HG03108 (cell line): ENCODE measurements around the gene CD38.

ENCODE experiments used
- ATAC-seq: cut with Tn5 transposase; IDR thresholded peaks from one replicate; pipeline ENCODE4 v1.9.1; 2021; ENCODE audit warnings: moderate library complexity; ENCODE audit not compliant: unreplicated experiment

The CD38 gene

DNA sequence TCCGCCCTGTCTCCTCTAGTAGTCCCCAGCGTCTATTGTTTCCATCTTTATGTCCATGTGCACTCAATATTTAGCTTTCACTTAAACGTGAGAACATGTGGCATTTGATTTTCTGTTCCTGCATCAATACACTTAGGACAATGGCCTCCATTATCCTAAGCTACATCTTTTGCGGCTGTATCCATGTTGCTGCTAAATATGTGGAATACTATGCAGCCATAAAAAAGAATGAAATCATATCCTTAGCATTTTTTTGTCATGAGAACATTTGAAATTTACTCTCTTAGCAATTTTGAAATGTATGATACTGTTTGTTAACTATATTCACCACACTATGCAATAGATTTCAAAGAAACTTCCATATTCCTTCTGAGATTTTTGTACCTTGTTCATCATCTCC, 19.8 kb upstream of the CD38 start:
- no peak for ATAC-seq

DNA sequence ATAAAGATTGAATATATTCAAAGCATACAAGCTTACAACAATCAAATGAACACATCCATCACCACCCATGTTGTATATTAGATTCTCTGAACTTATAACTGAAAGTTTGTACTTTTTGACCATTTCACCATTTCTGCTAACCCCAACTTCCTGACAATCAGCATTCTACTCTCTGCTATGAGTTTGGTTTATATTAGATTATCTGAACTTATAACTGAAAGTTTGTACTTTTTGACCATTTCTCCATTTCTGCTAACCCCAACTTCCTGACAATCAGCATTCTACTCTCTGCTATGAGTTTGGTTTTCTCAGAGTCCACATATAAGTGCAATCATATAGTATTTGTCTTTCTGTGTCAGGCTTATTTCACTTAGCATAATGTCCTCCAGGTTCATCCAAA, 15.7 kb upstream of the CD38 start:
- peak; percentile 50 for ATAC-seq

GRCh38 chr4:15765391-15765790, 12.7 kb upstream of the CD38 start:
- no peak for ATAC-seq

- peak; percentile 68 for ATAC-seq
Observed at GRCh38 chr4:15765910-15766697, 12.0 kb upstream of the CD38 start.

GRCh38 chr4:15766821-15767220, 11.3 kb upstream of the CD38 start:
- no peak for ATAC-seq

DNA sequence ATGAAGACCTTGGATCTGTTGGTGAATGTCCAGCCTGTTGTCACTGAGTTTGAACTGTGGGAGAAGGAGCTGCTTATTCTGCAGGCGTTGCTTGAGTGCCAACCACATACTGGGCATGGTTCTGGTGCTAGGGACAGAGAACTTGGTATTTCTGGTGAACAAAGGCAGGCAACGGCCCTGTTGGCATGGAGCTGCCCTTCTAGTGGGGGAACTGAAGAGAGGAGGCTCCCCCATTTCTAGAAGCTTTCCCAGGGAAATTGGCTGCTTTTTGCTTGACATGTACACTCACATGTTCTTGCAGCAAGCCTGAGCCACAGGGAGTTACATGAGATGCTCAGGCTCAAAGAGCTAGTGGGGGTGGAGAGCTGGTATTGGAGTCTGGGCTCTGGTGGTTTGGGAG, 8.9 kb upstream of the CD38 start:
- ATAC-seq = no peak

GRCh38 chr4:15771216-15772058, 6.7 kb upstream of the CD38 start:
- peak; percentile 84 for ATAC-seq

- no peak for ATAC-seq
Observed at GRCh38 chr4:15774020-15774420, 4.1 kb upstream of the CD38 start.

GRCh38 chr4:15776871-15777648, 1.1 kb upstream of the CD38 start:
- no peak for ATAC-seq

DNA sequence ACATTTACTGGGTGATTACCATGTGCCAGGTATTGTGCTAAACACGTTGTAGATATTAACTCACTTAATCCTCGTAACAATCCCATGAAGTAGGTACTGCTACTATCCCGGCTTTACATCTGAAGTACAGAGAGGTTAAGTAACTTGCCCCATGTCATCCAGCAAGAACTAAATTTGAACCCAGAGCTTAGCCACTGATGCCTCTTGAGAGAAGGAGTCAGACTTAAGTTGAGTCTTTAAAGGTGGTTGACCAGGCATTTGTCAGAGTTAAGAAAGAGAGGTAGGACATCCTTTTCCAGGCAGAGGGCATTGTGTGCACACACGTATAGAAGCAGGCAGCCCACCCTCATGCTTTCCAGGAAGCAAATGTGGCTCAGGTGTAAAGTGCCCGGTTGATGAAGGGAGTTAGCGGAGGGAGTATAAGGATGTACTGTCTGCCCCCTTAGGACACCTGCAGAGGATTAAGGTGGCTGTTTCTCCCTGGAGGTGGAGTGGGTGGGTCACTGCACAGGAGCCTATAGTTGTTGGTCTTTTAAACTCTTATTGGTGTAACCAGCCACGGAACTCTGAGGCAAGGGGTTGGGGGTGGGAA, 335 bp upstream of the CD38 start:
- ATAC-seq = no peak

DNA sequence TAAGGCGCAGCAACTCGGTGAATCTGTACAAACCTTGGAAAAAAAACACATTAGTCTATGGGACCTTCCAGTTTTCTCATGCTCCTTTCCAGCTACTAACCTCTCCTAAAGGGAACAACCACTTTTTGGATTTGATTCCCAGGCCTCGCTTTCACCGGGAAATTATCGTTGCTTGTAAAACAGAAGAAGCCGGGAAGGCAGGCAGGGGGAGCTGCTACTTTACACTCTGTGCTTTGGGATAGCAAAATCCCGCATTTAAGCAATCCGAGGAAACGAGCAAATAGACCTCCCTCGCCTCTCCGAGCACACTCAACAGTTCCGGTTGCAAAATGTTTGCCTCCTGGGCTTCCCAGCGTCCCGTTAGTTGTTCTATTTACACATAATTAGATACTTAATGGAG, 1.2 kb downstream of the CD38 start:
- ATAC-seq = no peak

DNA sequence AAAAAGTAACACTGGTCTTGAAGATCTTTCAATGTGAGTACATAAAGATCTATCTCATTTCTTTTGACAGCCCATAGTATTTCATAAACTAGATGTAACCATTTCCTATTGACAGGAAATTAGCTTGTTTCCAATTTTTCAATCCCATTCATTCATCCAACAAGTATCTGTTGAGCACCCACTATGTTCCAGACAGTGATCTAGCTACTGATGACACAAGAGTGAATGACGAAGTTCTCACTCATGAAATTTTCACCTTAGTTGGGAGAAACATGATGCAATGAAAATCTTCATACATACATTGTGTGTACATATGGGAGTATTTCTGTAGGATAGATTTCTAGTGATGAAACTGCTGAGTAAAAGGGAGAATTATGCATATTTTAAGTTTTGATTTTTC, 1.7 kb downstream of the CD38 start:
- ATAC-seq = no peak

DNA sequence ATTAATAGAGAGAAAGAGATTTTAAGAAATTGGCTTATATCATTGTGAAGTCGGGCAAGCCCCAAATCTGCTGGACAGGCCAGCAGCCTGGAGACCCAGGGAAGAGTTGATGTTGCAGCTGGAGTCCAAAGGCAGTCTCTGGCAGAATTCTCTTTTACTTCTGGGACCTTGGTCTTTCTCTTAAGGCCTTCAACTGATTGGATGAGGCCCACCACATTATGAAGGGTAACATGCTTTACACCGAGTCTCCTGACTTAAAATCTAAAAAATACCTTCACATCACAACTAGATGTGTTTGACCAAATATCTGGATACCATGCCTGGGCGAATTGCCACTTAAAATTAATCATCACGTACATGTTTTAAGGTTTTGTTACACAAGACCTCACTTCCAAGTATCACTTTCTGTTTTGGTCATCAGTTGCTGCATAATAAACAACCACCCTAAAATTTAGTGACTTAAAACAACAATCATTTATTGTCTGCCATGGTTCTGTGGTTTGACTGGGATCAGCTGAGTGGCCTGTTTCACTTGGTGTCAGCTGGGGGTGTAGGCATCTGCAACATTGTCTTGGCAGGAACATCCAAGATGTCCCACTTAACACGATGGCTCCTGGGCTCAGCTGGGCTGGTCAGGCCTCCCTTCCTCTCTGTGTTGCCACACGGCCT, 3.4 kb downstream of the CD38 start:
- no peak for ATAC-seq

DNA sequence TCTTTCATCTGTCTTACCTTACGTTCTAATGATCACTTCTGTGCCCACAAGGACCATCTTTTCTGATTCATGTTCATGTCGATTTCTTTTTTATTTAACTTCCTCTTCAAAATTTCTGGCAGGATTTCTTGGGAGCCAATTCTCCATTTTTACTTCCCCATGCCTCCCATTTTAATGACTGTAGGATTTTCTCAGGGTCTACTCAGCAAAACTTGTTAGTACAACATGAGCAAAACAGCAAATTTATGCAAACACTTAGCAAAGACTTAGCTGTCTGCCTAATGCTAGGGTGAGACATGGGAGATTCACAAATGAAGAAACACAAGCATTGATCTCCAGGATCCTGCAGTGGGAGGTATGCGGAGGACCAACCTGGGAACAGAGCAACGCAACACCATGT, 5.5 kb downstream of the CD38 start:
- ATAC-seq = no peak

GRCh38 chr4:15784959-15785634, 7.0 kb downstream of the CD38 start:
- peak; percentile 85 for ATAC-seq

GRCh38 chr4:15786743-15787142, 8.6 kb downstream of the CD38 start:
- no peak for ATAC-seq

DNA sequence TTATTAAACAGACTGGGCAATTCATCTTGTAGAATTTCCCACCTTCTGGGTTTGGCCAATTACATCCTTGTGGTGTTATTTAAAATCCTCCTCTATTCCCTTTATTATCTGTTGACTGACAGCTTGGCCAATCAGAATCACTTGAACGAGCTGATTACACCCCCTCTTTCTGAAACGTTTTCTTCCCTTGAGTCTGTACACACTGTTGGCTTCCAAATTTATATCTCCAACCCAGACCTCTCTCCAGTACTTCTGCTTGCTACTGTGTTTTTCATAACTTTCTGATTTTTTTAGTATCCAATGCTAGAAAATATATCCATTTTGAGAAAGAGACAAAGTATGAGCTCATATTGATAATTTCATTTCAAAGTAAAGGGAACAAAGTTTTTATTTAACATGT, 14.8 kb downstream of the CD38 start:
- ATAC-seq = no peak

- no peak for ATAC-seq
Observed at GRCh38 chr4:15793506-15794363, 15.6 kb downstream of the CD38 start.

- ATAC-seq = no peak
Observed at GRCh38 chr4:15794426-15794825, 16.3 kb downstream of the CD38 start.
